Right lobe of liver (tissue), 4 donors: ENCODE results near the gene DCP2.
"Not testable (repeated sequence)": the region's sequence is repeated elsewhere in the genome, so short reads cannot be mapped to it uniquely, and the experiment has no call there.

Experiments used
- CTCF ChIP-seq, 4 donors: fragments of 200-600 bp in 3 of 4; fragments of 450-650 bp in 1 of 4; IDR thresholded peaks; one replicate each; pipeline versions ENCODE4 v1.5.1 to v1.8.0; 2016 to 2022; ENCODE audit warnings: antibody characterized with exemption in 4 of 4, mild to moderate bottlenecking in 2 of 4
- POLR2A ChIP-seq: fragments of 450-650 bp; IDR thresholded peaks from one replicate; pipeline ENCODE4 v1.6.1; 2017; ENCODE audit warnings: antibody characterized with exemption, mild to moderate bottlenecking
- donor health status: DM: no; HTN: no; CAD: no.
- donor health status: DM: no; HTN: no; CAD: no.
- donor health status: DM: no; HTN: yes; CAD: no.

GRCh38 chr5:112959872-112960271 is 16.7 kb upstream of the DCP2 start:
- not testable (repeated sequence) for TF ChIP-seq POLR2A; CTCF (IDR thresholded peaks at IDR 0.05)
